ENCODE measurements around the gene CECR2. TPM values are rescaled to one million over a fixed set of nuclear protein-coding genes. Genes with fewer than 3 reads are reported as not detected.

The CECR2 gene
- total and polyA plus RNA-seq, 2 of the 8 experiments (the other 6 are each of a cell fraction or from before 2014, with no cell fraction given): 18.3 to 123 TPM

- no peak overlapping the region for H2BK120ac ChIP-seq (replicated peaks; ENCODE audit: low read depth, low read length)
- H3K4me1 ChIP-seq (replicated peaks in 1 of 4; ENCODE audit: control insufficient read depth in 3 of 4, insufficient read depth in 4 of 4, low read length in 3 of 4): peaks cover 12 to 33% (median 20%) of the 10 kb centered on the region in 4 experiments
- no peak overlapping the region for H3K4me3 ChIP-seq (ENCODE audit: extremely low read depth in 1 of 4, insufficient read depth in 2 of 4, low read depth in 3 of 4, low read length in 4 of 4)
- no peak overlapping the region for H3K4ac ChIP-seq (replicated peaks; ENCODE audit: insufficient read length, low read depth, low read length)
- no peak overlapping the region for H2BK15ac ChIP-seq (ENCODE audit: low read length)
- H3K27ac ChIP-seq (ENCODE audit: low read depth, low read length): no peak overlapping the region
- no peaks in the 10 kb centered on the region for H3K27me3 ChIP-seq (replicated peaks in 1 of 4; ENCODE audit: control insufficient read depth in 3 of 4, extremely low read depth in 1 of 4, insufficient read depth in 3 of 4, low read length in 3 of 4)
- ChIA-PET POLR2A (ENCODE audit: partially characterized antibody) (interaction anchor here (0.9 to 2.0 kb wide), 5 partner anchors 17 to 177 kb away, joined by 3 to 5 read pairs (median 3); no protein-coding TSS in a partner anchor), CTCF (ENCODE audit: partially characterized antibody) (interaction anchor here (1.0 to 2.0 kb wide), 4 partner anchors 10 to 67 kb away, joined by 3 to 7 read pairs (median 4); no protein-coding TSS in a partner anchor)
- H4K8ac ChIP-seq (ENCODE audit: extremely low read depth, insufficient read depth, low read length): no peak overlapping the region
- no peak overlapping the region for H3K56ac ChIP-seq (replicated peaks; ENCODE audit: insufficient read length, low read depth, low read length)
- no peak for DNase-seq (ENCODE audit: low read depth in 1 of 2, low spot score in 2 of 2)
- H4K5ac ChIP-seq (ENCODE audit: insufficient read length, low read depth, low read length): no peak overlapping the region
- H3K9me3 ChIP-seq (ENCODE audit: insufficient read depth in 2 of 2, low read depth in 1 of 2, low read length in 1 of 2): no peaks in the 10 kb centered on the region
- H3K9ac ChIP-seq (replicated peaks in 1 of 4; ENCODE audit: extremely low read depth in 1 of 4, low read depth in 3 of 4, low read length in 3 of 4): no peak overlapping the region
- H3K23ac ChIP-seq (ENCODE audit: insufficient read length): no peak overlapping the region
- H2AFZ ChIP-seq (ENCODE audit: low read length): no peak overlapping the region
- no peak for FAIRE-seq
- H2BK20ac ChIP-seq (ENCODE audit: low read length): no peak overlapping the region
- H3K4me2 ChIP-seq (ENCODE audit: insufficient read depth in 1 of 2, low read depth in 2 of 2, low read length in 2 of 2): peak overlapping the region in 1 of 2 experiments; percentile 77; a peak in 1 of 4 replicates
- no peaks in the 10 kb centered on the region; a peak in 1 of 8 replicates for H3K36me3 ChIP-seq (ENCODE audit: control insufficient read depth in 2 of 4, insufficient read depth in 4 of 4, low read length in 3 of 4)
- no peak overlapping the region for H2AK5ac ChIP-seq (ENCODE audit: low read depth, low read length)
- H3K14ac ChIP-seq (ENCODE audit: insufficient read length): no peak overlapping the region
- peaks cover 22 to 35% of the 10 kb centered on the region in 2 experiments for H4K20me1 ChIP-seq (replicated peaks in 1 of 2; ENCODE audit: control insufficient read depth in 1 of 2, insufficient read depth in 2 of 2, low read length in 2 of 2)
- WGBS, 2 experiments (ENCODE audit: extremely low coverage in 1 of 2, insufficient coverage in 1 of 2, insufficient read length in 1 of 2, insufficient replicate concordance in 2 of 2, low coverage in 1 of 2, low lambda C conversion rate in 2 of 2, missing lambda C conversion rate in 1 of 2): 82% methylated on average over 3 of the region's 3 CpGs; no CpG with 5 or more reads in 1 of the 2 experiments
- H3K79me1 ChIP-seq (ENCODE audit: low read depth, low read length): peaks cover 11% of the 10 kb centered on the region
- H3K23me2 ChIP-seq (ENCODE audit: low read depth, low read length): peaks cover 2% of the 10 kb centered on the region; the same call in 1 of the 2 replicates
- H3K79me2 ChIP-seq (ENCODE audit: control insufficient read depth in 1 of 2, insufficient read depth in 2 of 2, low read length in 2 of 2): peaks cover 30 to 99% of the 10 kb centered on the region in 2 experiments
- H2BK5ac ChIP-seq (ENCODE audit: low read depth, low read length): no peak overlapping the region
- no peak overlapping the region for H3K18ac ChIP-seq (ENCODE audit: extremely low read depth, low read length)
- no peak overlapping the region for H4K91ac ChIP-seq (replicated peaks; ENCODE audit: insufficient read length, low read length)
- H2BK12ac ChIP-seq (ENCODE audit: low read depth, low read length): no peak overlapping the region
- TF ChIP-seq KDM5A (IDR thresholded peaks at IDR 0.05; ENCODE audit: low read length) (no peak), MAFK (IDR thresholded peaks at IDR 0.05; ENCODE audit: low read depth, low read length) (no peak), HDAC2 (IDR thresholded peaks at IDR 0.05; ENCODE audit: borderline replicate concordance in 1 of 2, low read depth in 2 of 2, low read length in 2 of 2) (no peak), GABPA (IDR thresholded peaks at IDR 0.05; ENCODE audit: borderline replicate concordance, insufficient read depth, low read length) (no peak), SIX5 (IDR thresholded peaks at IDR 0.05; ENCODE audit: low read depth, low read length) (no peak), POLR2AphosphoS5 (IDR thresholded peaks at IDR 0.05; ENCODE audit: low read depth, low read length) (no peak), SP4 (IDR thresholded peaks at IDR 0.05; ENCODE audit: low read length) (no peak), SP2 (IDR thresholded peaks at IDR 0.05; ENCODE audit: low read length) (no peak), RBBP5 (IDR thresholded peaks at IDR 0.05; ENCODE audit: borderline replicate concordance, low read depth, low read length) (no peak), CREB1 (IDR thresholded peaks at IDR 0.05) (no peak), CBX8 (IDR thresholded peaks at IDR 0.05; ENCODE audit: borderline replicate concordance, low read depth, low read length) (no peak), POU5F1 (IDR thresholded peaks at IDR 0.05; ENCODE audit: low read depth, low read length) (no peak), CTBP2 (IDR thresholded peaks at IDR 0.05; ENCODE audit: borderline replicate concordance, insufficient read depth, insufficient read length, low read length) (no peak), CHD2 (IDR thresholded peaks at IDR 0.05; ENCODE audit: low read length) (no peak), CEBPB (IDR thresholded peaks at IDR 0.05; ENCODE audit: low read depth, low read length) (no peak), YY1 (IDR thresholded peaks at IDR 0.05; ENCODE audit: low read depth, low read length) (no peak)
Observed at GRCh38 chr22:17435375-17435774, 66.1 kb downstream of the CECR2 start.
